IMR-90 (cell line): ENCODE data around the gene DOLPP1.

Experiments used
- RAD21 ChIP-seq: IDR thresholded peaks from 2 replicates; pipeline ENCODE4 v1.6.1; 2012; ENCODE audit warnings: low read length, improper control_type of control experiment
- SMC3 ChIP-seq: fragments of 150-350 bp; IDR thresholded peaks from 2 replicates; pipeline ENCODE4 v1.6.1; 2016; ENCODE audit warnings: low read depth, mild to moderate bottlenecking, antibody characterized with exemption, low read length, moderate library complexity
- TF ChIP-seq, protein P1 (sequence below): conservative IDR thresholded peaks from 2 replicates; pipeline ENCODE4 v1.5.1; 2012; ENCODE audit warnings: mild to moderate bottlenecking, low read depth, low read length, improper control_type of control experiment
- TF ChIP-seq, protein P2 (sequence below): fragments of 150-350 bp; IDR thresholded peaks from 2 replicates; pipeline ENCODE4 v1.6.1; 2017; ENCODE audit warnings: mild to moderate bottlenecking, antibody characterized with exemption, low read length, low read depth

DNA sequence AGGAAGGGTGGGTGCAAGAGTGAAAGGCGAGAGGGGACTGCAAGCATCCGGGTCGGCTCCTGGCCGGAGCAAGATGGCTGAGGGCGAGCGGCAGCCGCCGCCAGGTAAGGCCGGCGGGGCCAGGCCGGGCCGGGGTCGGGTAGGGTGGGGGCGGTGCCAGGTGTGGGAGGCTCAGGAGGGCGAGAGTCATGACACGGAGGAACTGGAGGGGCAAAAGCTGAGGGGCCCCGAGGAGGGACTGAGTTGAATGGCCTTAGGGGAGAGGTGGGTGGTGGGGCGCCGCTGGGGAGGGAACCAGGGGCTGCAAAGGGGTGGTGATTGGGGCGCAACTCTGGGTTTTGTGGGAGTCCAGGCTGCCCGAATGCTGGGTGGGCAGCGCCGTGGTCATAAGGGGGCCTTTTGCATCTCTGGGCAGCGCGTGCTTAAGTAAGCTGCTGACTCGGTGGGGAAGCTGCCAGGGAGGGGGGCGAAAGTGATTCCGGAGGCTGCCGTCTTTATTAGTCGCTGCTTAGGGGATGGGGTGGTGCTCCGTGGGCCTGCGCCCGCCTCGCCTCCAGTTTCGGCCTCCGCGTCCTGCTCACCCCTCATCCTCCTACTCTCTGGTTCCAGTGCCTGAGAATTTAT is 30.7 kb downstream of the DOLPP1 start:
- TF ChIP-seq, protein P1, sequence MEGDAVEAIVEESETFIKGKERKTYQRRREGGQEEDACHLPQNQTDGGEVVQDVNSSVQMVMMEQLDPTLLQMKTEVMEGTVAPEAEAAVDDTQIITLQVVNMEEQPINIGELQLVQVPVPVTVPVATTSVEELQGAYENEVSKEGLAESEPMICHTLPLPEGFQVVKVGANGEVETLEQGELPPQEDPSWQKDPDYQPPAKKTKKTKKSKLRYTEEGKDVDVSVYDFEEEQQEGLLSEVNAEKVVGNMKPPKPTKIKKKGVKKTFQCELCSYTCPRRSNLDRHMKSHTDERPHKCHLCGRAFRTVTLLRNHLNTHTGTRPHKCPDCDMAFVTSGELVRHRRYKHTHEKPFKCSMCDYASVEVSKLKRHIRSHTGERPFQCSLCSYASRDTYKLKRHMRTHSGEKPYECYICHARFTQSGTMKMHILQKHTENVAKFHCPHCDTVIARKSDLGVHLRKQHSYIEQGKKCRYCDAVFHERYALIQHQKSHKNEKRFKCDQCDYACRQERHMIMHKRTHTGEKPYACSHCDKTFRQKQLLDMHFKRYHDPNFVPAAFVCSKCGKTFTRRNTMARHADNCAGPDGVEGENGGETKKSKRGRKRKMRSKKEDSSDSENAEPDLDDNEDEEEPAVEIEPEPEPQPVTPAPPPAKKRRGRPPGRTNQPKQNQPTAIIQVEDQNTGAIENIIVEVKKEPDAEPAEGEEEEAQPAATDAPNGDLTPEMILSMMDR, result no peak
- no peak for TF ChIP-seq SMC3
- no peak for TF ChIP-seq RAD21
- TF ChIP-seq, protein P2, sequence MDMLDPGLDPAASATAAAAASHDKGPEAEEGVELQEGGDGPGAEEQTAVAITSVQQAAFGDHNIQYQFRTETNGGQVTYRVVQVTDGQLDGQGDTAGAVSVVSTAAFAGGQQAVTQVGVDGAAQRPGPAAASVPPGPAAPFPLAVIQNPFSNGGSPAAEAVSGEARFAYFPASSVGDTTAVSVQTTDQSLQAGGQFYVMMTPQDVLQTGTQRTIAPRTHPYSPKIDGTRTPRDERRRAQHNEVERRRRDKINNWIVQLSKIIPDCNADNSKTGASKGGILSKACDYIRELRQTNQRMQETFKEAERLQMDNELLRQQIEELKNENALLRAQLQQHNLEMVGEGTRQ, result no peak
